Measurements from ENCODE around the gene SEC24D.

The SEC24D gene

DNA sequence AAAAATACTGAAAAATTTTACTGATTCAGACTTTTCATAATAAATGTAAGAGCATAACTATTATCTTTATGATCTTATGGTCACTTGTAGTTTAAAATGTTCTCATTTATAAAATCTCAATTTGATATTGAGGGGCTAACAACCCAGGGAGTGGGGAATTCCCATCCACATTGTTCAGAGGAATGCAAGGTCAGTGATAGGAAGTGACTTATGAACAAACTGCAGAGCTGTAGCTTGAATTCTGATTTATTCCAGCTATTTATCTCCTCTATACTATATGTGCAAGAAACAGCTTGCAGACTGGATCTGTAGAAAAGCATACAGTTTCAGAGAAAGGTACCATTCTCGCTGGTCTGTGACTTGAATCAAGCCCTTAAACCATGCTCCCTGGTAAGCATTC, 61.6 kb downstream of the SEC24D start:
- no peak for DNase-seq (ENCODE audit: low read depth)

DNA sequence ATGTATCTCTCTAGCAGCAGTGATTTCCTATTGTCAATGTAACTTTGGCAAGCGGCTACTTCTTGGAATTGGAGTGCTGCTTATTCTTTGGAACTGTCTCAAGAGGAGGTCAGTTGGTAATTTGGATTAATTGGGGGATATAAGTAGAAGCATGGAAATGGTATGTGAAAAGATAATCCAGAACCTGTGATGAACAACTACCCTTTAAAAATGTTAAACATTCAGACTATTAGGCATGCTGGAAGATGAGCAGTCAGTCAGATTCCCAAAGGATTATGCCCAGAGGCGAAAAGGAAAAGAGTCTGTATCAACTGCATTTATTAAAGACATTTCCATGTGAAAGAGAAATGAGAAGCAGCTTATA, 62.5 kb downstream of the SEC24D start:
- no peak for DNase-seq (ENCODE audit: low read depth)

- DNase-seq (ENCODE audit: low read depth): no peak
These were observed 63.0 kb downstream of the SEC24D start for GRCh38 chr4:118772767-118773428.

- DNase-seq (ENCODE audit: low read depth): no peak
These were observed 63.7 kb downstream of the SEC24D start for GRCh38 chr4:118772081-118772766.

GRCh38 chr4:118770741-118771187, 65.2 kb downstream of the SEC24D start:
- DNase-seq (ENCODE audit: low read depth): no peak

- no peak for DNase-seq (ENCODE audit: low read depth)
These were observed 66.8 kb downstream of the SEC24D start for GRCh38 chr4:118769161-118769560.

DNA sequence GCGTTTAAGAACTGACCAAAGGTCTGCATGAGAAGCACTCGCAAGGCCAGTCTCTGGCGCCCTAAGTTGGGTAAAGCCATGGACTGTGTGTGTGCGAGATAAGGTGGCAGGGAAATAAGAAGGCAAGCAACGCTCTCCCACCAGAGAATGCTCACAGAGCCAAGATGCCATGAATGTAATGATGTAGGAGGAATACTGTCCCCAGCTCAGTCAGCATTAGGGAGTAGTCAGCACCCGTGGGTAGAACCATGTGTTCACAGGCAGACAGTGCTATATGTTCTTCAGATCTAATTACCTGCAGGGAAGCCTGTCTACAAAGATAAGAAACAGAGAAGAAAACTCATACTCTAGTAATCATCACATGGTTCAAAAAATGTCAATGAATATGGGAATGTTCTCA, 68.8 kb downstream of the SEC24D start:
- DNase-seq (ENCODE audit: low read depth): no peak

- DNase-seq (ENCODE audit: low read depth): no peak
These were observed 70.5 kb downstream of the SEC24D start for GRCh38 chr4:118765399-118765798.

DNA sequence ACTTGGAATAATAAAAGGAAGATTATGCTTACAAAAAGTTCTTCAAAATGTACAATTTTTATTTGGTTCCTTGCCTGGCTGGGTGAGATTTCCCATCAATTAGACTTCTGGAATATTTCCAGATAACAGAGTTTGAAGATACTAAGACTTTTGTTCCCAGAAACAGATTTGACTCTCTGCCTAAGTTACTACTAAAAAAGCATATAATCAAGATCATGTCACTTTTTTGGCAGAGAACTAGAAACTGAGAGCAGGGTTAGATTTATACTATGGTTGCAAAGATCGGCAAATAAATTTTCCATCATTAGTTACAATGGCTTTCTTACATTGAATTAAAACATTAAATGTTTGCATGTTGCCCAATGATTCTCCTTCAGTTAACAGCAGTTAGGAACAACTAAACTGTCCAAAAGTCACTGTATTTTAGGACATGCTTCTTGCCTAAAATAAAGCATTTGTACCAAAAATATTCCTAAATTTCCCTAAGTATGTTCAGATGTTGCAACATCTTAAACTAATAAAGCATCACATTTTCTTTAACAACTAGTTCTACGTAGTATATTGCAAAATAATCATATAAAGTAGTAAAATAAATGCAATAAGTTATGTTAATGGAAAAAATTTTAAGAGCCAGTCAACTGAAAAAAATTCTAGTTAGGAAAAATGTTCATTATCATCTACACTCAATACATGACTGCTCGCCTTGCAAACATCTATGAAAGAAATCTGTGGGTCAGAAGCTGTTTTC, 73.0 kb downstream of the SEC24D start:
- DNase-seq (ENCODE audit: low read depth): no peak

DNA sequence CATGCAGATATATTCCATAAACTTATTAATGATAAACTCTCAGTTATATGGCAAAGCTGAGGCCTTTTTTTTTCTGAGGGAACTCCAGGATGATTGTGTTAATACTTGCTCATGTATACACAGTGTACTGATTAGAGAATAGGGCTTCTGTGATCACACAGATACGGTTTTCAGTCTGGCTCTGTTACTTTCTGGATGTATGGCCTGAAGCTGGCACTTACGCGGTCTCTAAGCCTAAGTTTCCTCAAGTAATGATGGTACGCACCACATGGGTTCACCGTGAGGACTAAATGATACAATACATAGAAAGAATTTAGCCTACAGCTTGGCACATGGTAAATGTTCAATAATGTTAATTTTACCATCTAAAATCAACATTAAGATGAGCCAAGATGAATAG, 73.8 kb downstream of the SEC24D start:
- no peak for DNase-seq (ENCODE audit: low read depth)

- no peak for DNase-seq (ENCODE audit: low read depth)
These were observed 74.4 kb downstream of the SEC24D start for GRCh38 chr4:118761397-118762016.

DNA sequence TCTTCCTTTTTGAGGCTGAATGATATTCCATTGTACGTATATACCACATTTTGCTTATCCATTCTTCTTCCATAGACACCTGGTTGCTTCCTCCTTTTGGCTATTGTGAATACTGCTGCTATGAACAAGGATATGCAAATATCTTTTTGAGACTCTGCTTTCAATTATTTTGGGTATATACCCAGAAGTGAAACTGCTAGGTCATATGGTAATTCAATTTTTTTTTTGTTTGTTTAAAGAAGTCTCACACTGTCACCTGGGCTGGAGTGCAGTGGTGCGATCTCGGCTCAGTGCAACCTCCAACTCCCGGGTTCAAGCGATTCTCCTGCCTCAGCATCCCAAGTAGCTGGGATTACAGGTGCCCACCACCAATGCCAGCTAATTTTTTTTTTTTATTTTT, 75.4 kb downstream of the SEC24D start:
- DNase-seq (ENCODE audit: low read depth): no peak

- DNase-seq (ENCODE audit: low read depth): no peak
These were observed 75.8 kb downstream of the SEC24D start for GRCh38 chr4:118760092-118760491.

- DNase-seq (ENCODE audit: low read depth): no peak
These were observed 76.4 kb downstream of the SEC24D start for GRCh38 chr4:118759481-118759880.

GRCh38 chr4:118758293-118758692, 77.6 kb downstream of the SEC24D start:
- no peak for DNase-seq (ENCODE audit: low read depth)

- no peak for DNase-seq (ENCODE audit: low read depth)
These were observed 78.1 kb downstream of the SEC24D start for GRCh38 chr4:118757761-118758251.

DNA sequence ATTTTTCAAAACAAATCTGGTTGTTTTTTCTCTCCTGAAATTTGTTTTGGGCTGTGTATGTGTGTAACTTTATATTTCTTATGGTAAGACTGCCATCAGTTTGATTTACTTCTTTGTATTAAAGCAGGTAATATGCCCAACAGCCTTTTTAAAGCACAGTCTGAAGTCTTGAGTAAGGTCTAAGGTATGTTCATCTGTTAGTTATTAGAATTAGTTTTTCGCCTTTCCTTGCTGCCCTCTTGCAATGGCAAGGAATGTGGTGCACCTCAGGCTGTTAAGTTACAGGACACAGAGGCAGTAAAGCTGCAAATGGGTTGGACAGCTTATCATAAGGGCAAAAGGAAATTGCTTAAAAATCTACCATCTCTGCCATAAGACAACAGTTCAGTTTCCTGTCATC, 79.0 kb downstream of the SEC24D start:
- no peak for DNase-seq (ENCODE audit: low read depth)

GRCh38 chr4:118756429-118756828, 79.5 kb downstream of the SEC24D start:
- no peak for DNase-seq (ENCODE audit: low read depth)

GRCh38 chr4:118755438-118756226, 80.3 kb downstream of the SEC24D start:
- no peak for DNase-seq (ENCODE audit: low read depth)

DNA sequence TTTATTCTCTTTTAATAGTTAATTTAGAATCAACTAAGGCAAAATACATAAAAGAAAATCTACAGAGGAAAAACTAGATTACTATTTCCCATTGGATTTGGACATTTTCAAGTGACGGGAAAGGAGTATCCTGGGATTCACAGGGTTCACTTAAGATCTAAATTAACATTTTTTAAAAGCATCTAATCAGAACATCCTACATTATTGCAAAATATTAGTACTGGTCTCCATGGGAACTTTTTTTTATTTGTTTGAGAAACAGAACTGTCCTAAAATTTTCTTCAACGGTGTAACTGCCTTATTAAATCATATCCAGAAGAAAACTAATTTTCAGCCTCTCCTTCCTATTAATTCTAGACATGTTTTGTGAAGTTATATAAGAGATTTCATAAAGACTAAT, 81.0 kb downstream of the SEC24D start:
- no peak for DNase-seq (ENCODE audit: low read depth)

GRCh38 chr4:118753685-118754084, 82.2 kb downstream of the SEC24D start:
- no peak for DNase-seq (ENCODE audit: low read depth)

GRCh38 chr4:118753096-118753495, 82.8 kb downstream of the SEC24D start:
- DNase-seq (ENCODE audit: low read depth): no peak
